GM18519 (cell line): ENCODE results near the gene HERC3.

Experiments
- ATAC-seq: cut with Tn5 transposase; IDR thresholded peaks from one replicate; pipeline ENCODE4 v1.9.1; 2021; ENCODE audit warnings: mild to moderate bottlenecking, moderate library complexity; ENCODE audit not compliant: unreplicated experiment, low FRiP score

The HERC3 gene

DNA sequence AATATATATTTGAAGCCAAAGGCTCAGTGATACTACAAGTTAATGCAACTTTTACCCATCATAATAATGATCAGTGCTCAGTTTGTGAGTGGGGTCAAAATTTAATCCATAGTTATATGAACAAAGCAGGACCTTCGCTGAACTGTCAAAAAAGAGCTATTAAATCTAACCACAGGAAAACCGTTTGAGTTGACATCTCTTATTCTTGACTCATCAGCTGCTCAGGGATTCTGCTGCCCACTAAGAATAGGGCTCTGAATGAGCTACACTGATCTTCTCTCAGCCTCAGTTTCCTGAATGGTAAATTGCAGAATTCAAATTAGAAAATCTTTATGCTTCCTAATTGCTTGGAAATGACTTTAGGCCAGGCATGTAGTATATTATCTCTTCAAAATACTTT is 150.3 kb downstream of the HERC3 start:
- ATAC-seq = no peak

DNA sequence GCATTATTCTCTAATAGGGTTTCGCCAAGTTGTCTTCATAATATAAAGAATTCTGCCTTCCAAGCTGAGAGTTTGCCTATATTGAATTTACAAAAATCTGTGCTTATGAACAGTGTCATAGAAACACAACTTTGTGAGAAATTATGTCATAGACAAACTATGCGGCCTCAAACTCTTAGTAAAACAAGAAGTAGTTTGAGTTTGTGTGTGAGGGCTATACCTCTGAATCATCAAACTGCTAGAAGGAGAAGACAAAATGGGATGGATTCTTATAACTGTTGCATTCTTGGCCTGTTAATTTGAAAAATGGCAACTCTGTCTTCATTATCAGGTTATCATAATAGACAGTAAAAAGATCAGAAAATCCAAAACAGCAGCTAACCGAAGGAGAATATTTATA is 151.4 kb downstream of the HERC3 start:
- ATAC-seq = no peak

- ATAC-seq = no peak
Observed at GRCh38 chr4:88744609-88745008, 152.3 kb downstream of the HERC3 start.

- ATAC-seq = no peak
Observed at GRCh38 chr4:88745175-88745574, 152.9 kb downstream of the HERC3 start.

DNA sequence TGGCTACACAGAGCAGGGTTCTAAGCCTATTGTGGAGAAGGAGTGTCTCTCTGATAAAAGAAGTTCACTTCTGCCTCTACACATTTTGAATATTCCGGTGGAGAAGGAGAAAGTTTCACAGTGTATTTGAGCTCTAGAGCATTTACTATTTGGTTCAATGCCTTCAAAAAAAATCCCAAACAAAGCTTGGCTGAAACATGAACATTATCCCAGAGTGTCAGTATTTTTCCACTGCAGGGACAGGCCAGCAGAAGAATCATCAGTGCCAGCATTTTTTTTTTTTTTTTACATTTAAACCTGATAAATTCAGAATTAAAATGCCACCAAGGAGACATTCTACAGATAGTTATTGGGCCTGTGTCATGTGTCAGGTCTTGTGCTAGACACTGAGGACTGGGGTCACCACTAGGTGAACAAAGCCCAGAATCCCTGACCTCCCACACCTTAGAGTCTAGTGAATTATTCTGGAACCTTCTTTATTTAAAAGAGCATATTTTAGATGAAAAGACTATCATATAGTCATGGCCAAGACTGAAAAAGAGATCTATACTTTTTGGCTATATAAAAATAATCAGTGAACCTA is 153.4 kb downstream of the HERC3 start:
- no peak for ATAC-seq

- no peak for ATAC-seq
Observed at GRCh38 chr4:88746206-88746605, 153.9 kb downstream of the HERC3 start.

- ATAC-seq = no peak
Observed at GRCh38 chr4:88747351-88747750, 155.1 kb downstream of the HERC3 start.

DNA sequence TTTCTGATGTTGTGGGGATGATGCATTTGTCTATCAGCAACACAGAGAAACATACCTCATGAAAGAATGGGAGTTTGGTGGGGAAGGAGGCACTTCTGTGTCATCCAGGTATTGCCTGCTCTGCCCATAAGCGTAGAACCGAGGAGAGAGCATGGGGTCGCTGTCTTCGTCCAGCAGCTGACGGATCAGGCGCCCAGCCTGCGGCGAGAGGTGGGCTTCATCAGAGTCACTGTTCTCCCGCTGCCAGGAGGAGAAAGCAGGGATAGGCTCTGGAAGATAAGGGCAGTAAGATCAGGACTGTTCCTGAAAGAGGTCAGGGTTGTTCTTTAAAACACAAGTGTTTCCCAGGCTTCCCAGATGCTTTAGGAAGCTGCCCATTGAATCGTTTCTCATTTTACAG is 158.1 kb downstream of the HERC3 start:
- no peak for ATAC-seq

DNA sequence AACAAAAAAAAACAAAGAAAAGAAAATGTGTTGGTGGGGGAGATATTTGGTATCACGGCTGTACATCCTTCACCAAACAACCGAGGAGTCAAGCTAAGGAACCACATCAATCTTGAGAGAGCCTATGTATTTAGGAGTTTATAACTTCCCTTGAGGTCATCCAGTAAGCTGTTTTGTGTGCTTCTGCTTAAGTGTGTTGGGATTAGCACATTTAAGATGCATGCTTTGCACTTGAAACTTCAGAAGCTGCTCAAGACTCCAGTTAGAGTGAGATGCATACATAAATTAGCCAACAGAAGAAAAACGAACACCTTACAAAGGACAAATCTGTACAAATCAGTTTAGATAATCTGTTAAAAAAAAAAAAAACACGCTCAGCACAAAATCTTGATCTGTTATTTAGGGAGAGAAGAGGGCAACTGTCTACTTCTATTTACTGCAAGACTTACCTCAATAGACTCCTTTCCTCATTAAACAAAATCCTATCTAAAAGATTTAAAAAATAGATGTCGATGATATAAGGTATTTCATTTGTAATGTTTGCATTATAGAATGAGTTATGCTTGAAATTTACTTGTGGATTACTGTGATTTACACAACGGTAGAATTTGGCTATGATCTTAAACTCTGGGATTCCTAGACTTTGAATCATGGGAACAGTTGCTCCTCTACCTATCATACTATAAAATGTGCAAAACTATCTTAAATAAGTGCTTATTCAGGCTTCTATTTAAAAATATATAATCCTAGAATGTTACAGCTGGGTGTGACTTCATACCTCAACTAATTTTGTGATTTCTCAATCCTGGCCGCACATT is 159.2 kb downstream of the HERC3 start:
- ATAC-seq = no peak

GRCh38 chr4:88752076-88752463 is 159.8 kb downstream of the HERC3 start:
- ATAC-seq = no peak

- ATAC-seq = no peak
Observed at GRCh38 chr4:88752754-88753153, 160.5 kb downstream of the HERC3 start.

- no peak for ATAC-seq
Observed at GRCh38 chr4:88753658-88754571, 161.6 kb downstream of the HERC3 start.

DNA sequence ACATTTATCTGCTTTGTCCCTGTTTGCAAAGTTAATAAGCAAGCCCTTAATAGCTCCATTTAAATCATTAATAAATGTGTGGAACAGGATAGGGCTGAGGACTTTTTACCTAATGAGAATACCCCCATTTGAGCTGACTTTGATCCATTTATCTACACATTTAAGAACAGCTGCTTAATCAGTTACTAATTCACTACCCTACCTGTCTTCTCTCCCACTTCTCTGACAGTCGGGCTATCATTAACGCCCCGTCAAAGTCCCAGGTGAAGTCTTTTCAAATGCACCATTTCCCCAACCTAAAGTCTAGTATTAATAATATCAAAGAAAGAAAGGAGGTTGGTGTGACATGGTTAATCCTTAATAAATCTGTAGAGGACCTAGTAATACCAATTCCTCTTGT is 162.5 kb downstream of the HERC3 start:
- no peak for ATAC-seq

- no peak for ATAC-seq
Observed at GRCh38 chr4:88755454-88755853, 163.2 kb downstream of the HERC3 start.

GRCh38 chr4:88756149-88756548 is 163.9 kb downstream of the HERC3 start:
- ATAC-seq = no peak

DNA sequence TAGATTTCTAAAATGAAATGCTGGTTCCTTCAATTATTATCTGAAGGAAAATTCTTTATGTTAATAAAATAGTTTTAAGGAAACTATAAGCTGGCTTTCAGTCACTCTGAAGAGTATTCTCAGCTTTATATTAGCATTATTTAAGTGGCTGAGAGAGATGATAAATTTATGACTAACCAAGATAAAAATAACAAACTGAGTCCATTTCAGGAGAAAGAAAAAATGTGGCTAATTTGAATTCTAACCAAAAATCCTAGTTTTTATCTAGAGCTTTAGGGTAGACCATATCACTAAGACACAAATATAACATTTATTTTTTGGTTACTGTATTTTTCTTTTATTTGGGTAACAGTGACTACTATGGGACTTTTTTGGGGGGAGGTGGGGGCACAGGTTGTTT is 164.8 kb downstream of the HERC3 start:
- no peak for ATAC-seq

DNA sequence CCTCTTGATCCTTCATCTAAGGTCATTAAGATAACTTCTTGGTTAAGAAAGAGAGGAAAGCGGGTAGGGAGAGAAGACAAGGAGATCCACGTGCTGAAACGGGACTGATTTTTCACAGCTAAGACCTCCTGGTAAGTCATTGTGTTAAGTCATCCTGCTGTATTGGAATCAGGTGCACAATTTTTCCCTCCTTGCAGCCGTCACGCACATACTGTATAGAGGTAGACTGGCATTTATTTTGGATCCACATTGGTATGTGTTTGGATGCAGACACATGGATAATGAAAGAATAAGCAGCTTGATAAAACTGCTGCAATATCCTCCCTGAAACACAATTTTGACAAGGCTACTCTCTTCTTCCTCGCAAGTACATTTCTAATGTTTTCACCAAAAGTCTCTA is 165.5 kb downstream of the HERC3 start:
- ATAC-seq = no peak
